Activated naive CD4-positive, alpha-beta T cell treated with anti-CD3 and anti-CD28 coated beads, Interleukin-2, amount 50 U/mL, for 72 hours (primary cell): ENCODE measurements around the gene IL1RAPL1. TPM values are rescaled to one million over a fixed set of nuclear protein-coding genes. Genes with fewer than 3 reads are reported as not detected.

Source experiments
- ATAC-seq, 2 donors: fragments of 150-1000 bp; cut with Tn5 transposase; 2 replicates each; pipeline ENCODE4 v1.10.0; 2021; ENCODE audit warnings: mild to moderate bottlenecking in 2 of 2, moderate library complexity in 2 of 2
- DNase-seq, 2 donors: peaks; one replicate each; pipeline ENCODE4 v3.0.0; 2021 to 2022; ENCODE audit warnings: low spot score in 2 of 2
- H3K27ac Mint-ChIP-seq, 2 donors: one replicate each; pipeline ENCODE4 v1.8.0; 2022; ENCODE audit warnings: mild to moderate bottlenecking in 2 of 2, mixed read lengths in 2 of 2
- H3K36me3 Mint-ChIP-seq, 2 donors: one replicate each; pipeline ENCODE4 v1.8.0; 2022; ENCODE audit warnings: mixed read lengths in 2 of 2
- H3K9me3 Mint-ChIP-seq, 2 donors: one replicate each; pipeline ENCODE4 v1.8.0; 2022; ENCODE audit warnings: mixed read lengths in 2 of 2
- total RNA-seq, 2 donors: library from RNA; stranded (reverse); gene quantifications; one replicate each; pipeline ENCODE4 v1.2.3, GENCODE V29; 2022

The IL1RAPL1 gene
- total RNA-seq, 2 donors from 2014 or later, result not detected

- DNase-seq (no peak), ATAC-seq (no peak)
- Mint-ChIP-seq H3K9me3 (peaks cover 0 to 2% of the 10 kb centered on the region in 2 donors), H3K36me3 (no peaks in the 10 kb centered on the region), H3K27ac (no peak overlapping the region)
Measured at GRCh38 chrX:29490606-29491005, 903.4 kb downstream of the IL1RAPL1 start.

GRCh38 chrX:29491659-29492058, 904.4 kb downstream of the IL1RAPL1 start:
- Mint-ChIP-seq H3K36me3 (no peaks in the 10 kb centered on the region), H3K9me3 (peaks cover 0 to 5% of the 10 kb centered on the region in 2 donors), H3K27ac (no peak overlapping the region)
- ATAC-seq (no peak), DNase-seq (no peak)

- Mint-ChIP-seq H3K36me3 (no peaks in the 10 kb centered on the region), H3K9me3 (peaks cover 3 to 5% of the 10 kb centered on the region in 2 donors), H3K27ac (no peak overlapping the region)
- ATAC-seq (no peak), DNase-seq (no peak)
Measured at GRCh38 chrX:29496636-29497180, 909.5 kb downstream of the IL1RAPL1 start.

- DNase-seq (no peak), ATAC-seq (no peak)
- H3K9me3 Mint-ChIP-seq, result peaks cover 9% of the 10 kb centered on the region in 2 donors
- no peaks in the 10 kb centered on the region for H3K36me3 Mint-ChIP-seq
- H3K27ac Mint-ChIP-seq, result no peak overlapping the region
Measured at GRCh38 chrX:29506729-29507128, 919.5 kb downstream of the IL1RAPL1 start.

GRCh38 chrX:29518100-29518499, 930.9 kb downstream of the IL1RAPL1 start:
- H3K27ac Mint-ChIP-seq, result no peak overlapping the region

GRCh38 chrX:29528281-29528680, 941.0 kb downstream of the IL1RAPL1 start:
- H3K36me3 Mint-ChIP-seq, result no peaks in the 10 kb centered on the region
- H3K27ac Mint-ChIP-seq, result no peak overlapping the region
- peaks cover 0 to 4% of the 10 kb centered on the region in 2 donors for H3K9me3 Mint-ChIP-seq
- DNase-seq (no peak), ATAC-seq (no peak)

More at GRCh38 chrX:29518100-29518499, 930.9 kb downstream of the IL1RAPL1 start:
- Mint-ChIP-seq H3K36me3 (no peaks in the 10 kb centered on the region), H3K9me3 (no peaks in the 10 kb centered on the region)
- ATAC-seq (no peak), DNase-seq (no peak)

GRCh38 chrX:29530501-29530900, 943.3 kb downstream of the IL1RAPL1 start:
- Mint-ChIP-seq H3K27ac (no peak overlapping the region), H3K36me3 (no peaks in the 10 kb centered on the region), H3K9me3 (peaks cover 0 to 4% of the 10 kb centered on the region in 2 donors)
- no peak for ATAC-seq
- DNase-seq, result no peak

- H3K27ac Mint-ChIP-seq, result no peak overlapping the region
- no peaks in the 10 kb centered on the region for H3K36me3 Mint-ChIP-seq
- no peak for ATAC-seq
- DNase-seq, result no peak
- H3K9me3 Mint-ChIP-seq, result peaks cover 0 to 4% of the 10 kb centered on the region in 2 donors
Measured at GRCh38 chrX:29531336-29531735, 944.1 kb downstream of the IL1RAPL1 start.

- Mint-ChIP-seq H3K36me3 (no peaks in the 10 kb centered on the region), H3K27ac (no peak overlapping the region), H3K9me3 (peaks cover 4% of the 10 kb centered on the region in 2 donors)
- ATAC-seq (no peak), DNase-seq (no peak)
Measured at GRCh38 chrX:29535212-29536162, 948.2 kb downstream of the IL1RAPL1 start.

- no peak for DNase-seq
- H3K36me3 Mint-ChIP-seq, result no peaks in the 10 kb centered on the region
- no peak for ATAC-seq
- peaks cover 0 to 4% of the 10 kb centered on the region in 2 donors for H3K9me3 Mint-ChIP-seq
- H3K27ac Mint-ChIP-seq, result no peak overlapping the region
Measured at GRCh38 chrX:29541038-29541437, 953.8 kb downstream of the IL1RAPL1 start.

- ATAC-seq (no peak), DNase-seq (no peak)
- H3K9me3 Mint-ChIP-seq, result peaks cover 0 to 4% of the 10 kb centered on the region in 2 donors
- H3K27ac Mint-ChIP-seq, result no peak overlapping the region
- no peaks in the 10 kb centered on the region for H3K36me3 Mint-ChIP-seq
Measured at GRCh38 chrX:29542152-29542551, 954.9 kb downstream of the IL1RAPL1 start.

GRCh38 chrX:29545878-29546277, 958.6 kb downstream of the IL1RAPL1 start:
- DNase-seq, result no peak
- no peaks in the 10 kb centered on the region for H3K9me3 Mint-ChIP-seq
- no peak overlapping the region for H3K27ac Mint-ChIP-seq
- H3K36me3 Mint-ChIP-seq, result no peaks in the 10 kb centered on the region
- no peak for ATAC-seq

- no peak for ATAC-seq
- no peaks in the 10 kb centered on the region for H3K36me3 Mint-ChIP-seq
- H3K27ac Mint-ChIP-seq, result no peak overlapping the region
- no peak for DNase-seq
- no peaks in the 10 kb centered on the region for H3K9me3 Mint-ChIP-seq
Measured at GRCh38 chrX:29547877-29548276, 960.6 kb downstream of the IL1RAPL1 start.

GRCh38 chrX:29553542-29553941, 966.3 kb downstream of the IL1RAPL1 start:
- H3K36me3 Mint-ChIP-seq, result no peaks in the 10 kb centered on the region
- no peak for ATAC-seq

GRCh38 chrX:29555465-29556091, 968.3 kb downstream of the IL1RAPL1 start:
- no peak for ATAC-seq

More at GRCh38 chrX:29553542-29553941, 966.3 kb downstream of the IL1RAPL1 start:
- Mint-ChIP-seq H3K9me3 (peaks cover 0 to 4% of the 10 kb centered on the region in 2 donors), H3K27ac (no peak overlapping the region)
- no peak for DNase-seq

GRCh38 chrX:29560065-29560464, 972.8 kb downstream of the IL1RAPL1 start:
- Mint-ChIP-seq H3K36me3 (peaks cover 0 to 5% of the 10 kb centered on the region in 2 donors), H3K27ac (no peak overlapping the region), H3K9me3 (no peaks in the 10 kb centered on the region)
- no peak for DNase-seq
- no peak for ATAC-seq

More at GRCh38 chrX:29555465-29556091, 968.3 kb downstream of the IL1RAPL1 start:
- Mint-ChIP-seq H3K27ac (no peak overlapping the region), H3K9me3 (peaks cover 0 to 4% of the 10 kb centered on the region in 2 donors), H3K36me3 (no peaks in the 10 kb centered on the region)
- DNase-seq, result no peak

GRCh38 chrX:29561417-29561816, 974.2 kb downstream of the IL1RAPL1 start:
- H3K27ac Mint-ChIP-seq, result no peak overlapping the region
- no peak for DNase-seq

More at GRCh38 chrX:29561417-29561816, 974.2 kb downstream of the IL1RAPL1 start:
- ATAC-seq, result no peak
- H3K9me3 Mint-ChIP-seq, result no peaks in the 10 kb centered on the region
- peaks cover 0 to 5% of the 10 kb centered on the region in 2 donors for H3K36me3 Mint-ChIP-seq
